Ovary (tissue), 3 donors: ENCODE measurements around the gene PPM1E.

Experiments
- EP300 ChIP-seq: sonication (generic); formaldehyde crosslinking; IDR thresholded peaks from one replicate; pipeline ENCODE4 v1.6.1; 2017; ENCODE audit warnings: antibody characterized with exemption
- POLR2A ChIP-seq: fragments of 450-650 bp; IDR thresholded peaks from one replicate; pipeline ENCODE4 v1.6.1; 2017; ENCODE audit warnings: antibody characterized with exemption, mild to moderate bottlenecking, moderate library complexity
- TF ChIP-seq, protein P1 (sequence below), 3 donors: fragments of 450-650 bp in 2 of 3; fragments of 200-600 bp in 1 of 3; IDR thresholded peaks; one replicate each; pipeline versions ENCODE4 v1.5.1 to v1.8.0; 2016 to 2022; ENCODE audit warnings: antibody characterized with exemption in 3 of 3, mild to moderate bottlenecking in 1 of 3
- donor health status: DM: no; HTN: no; CAD: no.

- TF ChIP-seq POLR2A (no peak), EP300 (no peak)
- TF ChIP-seq, protein P1, sequence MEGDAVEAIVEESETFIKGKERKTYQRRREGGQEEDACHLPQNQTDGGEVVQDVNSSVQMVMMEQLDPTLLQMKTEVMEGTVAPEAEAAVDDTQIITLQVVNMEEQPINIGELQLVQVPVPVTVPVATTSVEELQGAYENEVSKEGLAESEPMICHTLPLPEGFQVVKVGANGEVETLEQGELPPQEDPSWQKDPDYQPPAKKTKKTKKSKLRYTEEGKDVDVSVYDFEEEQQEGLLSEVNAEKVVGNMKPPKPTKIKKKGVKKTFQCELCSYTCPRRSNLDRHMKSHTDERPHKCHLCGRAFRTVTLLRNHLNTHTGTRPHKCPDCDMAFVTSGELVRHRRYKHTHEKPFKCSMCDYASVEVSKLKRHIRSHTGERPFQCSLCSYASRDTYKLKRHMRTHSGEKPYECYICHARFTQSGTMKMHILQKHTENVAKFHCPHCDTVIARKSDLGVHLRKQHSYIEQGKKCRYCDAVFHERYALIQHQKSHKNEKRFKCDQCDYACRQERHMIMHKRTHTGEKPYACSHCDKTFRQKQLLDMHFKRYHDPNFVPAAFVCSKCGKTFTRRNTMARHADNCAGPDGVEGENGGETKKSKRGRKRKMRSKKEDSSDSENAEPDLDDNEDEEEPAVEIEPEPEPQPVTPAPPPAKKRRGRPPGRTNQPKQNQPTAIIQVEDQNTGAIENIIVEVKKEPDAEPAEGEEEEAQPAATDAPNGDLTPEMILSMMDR (IDR thresholded peaks at IDR 0.05) = peak; percentile 81 to 92 (median 87)
These were observed 248.9 kb downstream of the PPM1E start for GRCh38 chr17:59004338-59005111.
